SJSA1 (cell line): ENCODE measurements around the gene KCNJ8. TPM values are rescaled to one million over a fixed set of nuclear protein-coding genes. Genes with fewer than 3 reads are reported as not detected.
"Not testable (repeated sequence)": the region's sequence is repeated elsewhere in the genome, so short reads cannot be mapped to it uniquely, and the experiment has no call there.

Experiments
- DNase-seq, 2 experiments: peaks; one replicate each; pipeline ENCODE4 v3.0.0-alpha.2; 2015 to 2020; ENCODE audit warnings: low spot score in 2 of 2, low read depth in 1 of 2
- H3K27ac ChIP-seq: fragments of 250-450 bp; sonication (Bioruptor Pico); 2 replicates; pipeline ENCODE4 v1.5.1; 2020; ENCODE audit warnings: mild to moderate bottlenecking, moderate library complexity
- H3K27me3 ChIP-seq: fragments of 250-450 bp; sonication (Bioruptor Pico); replicated peaks from 2 replicates; pipeline ENCODE4 v1.5.1; 2020; ENCODE audit warnings: mild to moderate bottlenecking, moderate library complexity
- H3K36me3 ChIP-seq: fragments of 250-450 bp; sonication (Bioruptor Pico); 2 replicates; pipeline ENCODE4 v1.5.1; 2020; ENCODE audit warnings: mild to moderate bottlenecking
- H3K4me1 ChIP-seq: fragments of 250-450 bp; sonication (Bioruptor Pico); replicated peaks from 2 replicates; pipeline ENCODE4 v1.6.1; 2021; ENCODE audit warnings: mild to moderate bottlenecking
- H3K4me3 ChIP-seq: fragments of 250-450 bp; sonication (Bioruptor Pico); 2 replicates; pipeline ENCODE4 v1.5.1; 2020; ENCODE audit warnings: mild to moderate bottlenecking
- H3K9me3 ChIP-seq: fragments of 250-450 bp; sonication (Bioruptor Pico); replicated peaks from 2 replicates; pipeline ENCODE4 v1.5.1; 2020; ENCODE audit warnings: mild to moderate bottlenecking
- total RNA-seq: library from RNA; depleted of rRNA; stranded (reverse); fragments of >200 nt; shearing (Covaris generic); gene quantifications from 2 replicates; pipeline ENCODE4 v1.2.3, GENCODE V29; 2014; rRNA removed

The KCNJ8 gene
- not detected in 2 replicates for total RNA-seq

GRCh38 chr12:21774358-21775132, at the start of gene KCNJ8:
KCNJ8 (minus strand) TSS chr12:21774706; CDS start chr12:21773616, 1,090 bp downstream.
- Histone ChIP-seq H3K27ac (no peak within 1 kb of the TSS), H3K36me3 (no peaks in the 10 kb centered on the region), H3K9me3 (no peaks in the 10 kb centered on the region), H3K27me3 (no peaks in the 10 kb centered on the region; the same call in 1 of the 2 replicates), H3K4me1 (no peaks in the 10 kb centered on the region), H3K4me3 (no peak within 1 kb of the TSS)
- no peak for DNase-seq

DNA sequence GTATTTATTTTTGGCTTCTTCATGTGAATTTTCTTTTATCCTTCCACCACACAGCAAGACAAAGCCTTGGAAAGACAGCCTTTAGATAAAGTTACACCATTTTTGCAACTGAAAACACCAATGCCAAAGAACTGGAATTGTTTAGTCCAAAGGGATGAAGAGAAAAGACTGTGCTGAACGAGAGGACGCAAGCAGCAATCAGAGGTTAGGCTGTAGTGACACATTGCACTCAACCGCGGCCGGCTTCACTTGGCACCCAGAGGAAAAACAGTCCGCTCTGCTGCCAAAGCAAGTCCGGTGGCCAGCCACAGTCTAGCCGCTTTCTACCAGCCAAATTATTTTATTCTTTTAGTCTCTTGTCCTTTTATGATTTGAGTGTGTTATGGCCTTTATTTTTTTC, 49.1 kb upstream of the KCNJ8 start:
- Histone ChIP-seq H3K27me3 (no peaks in the 10 kb centered on the region), H3K4me3 (no peak overlapping the region), H3K36me3 (no peaks in the 10 kb centered on the region), H3K9me3 (no peaks in the 10 kb centered on the region), H3K27ac (no peak overlapping the region), H3K4me1 (peaks cover 4% of the 10 kb centered on the region)
- DNase-seq = no peak

GRCh38 chr12:21819678-21820077, 45.2 kb upstream of the KCNJ8 start:
- H3K27ac ChIP-seq = 0 out of 2 replicates have a peak overlapping the region, but pooled peaks have one; percentile 24
- no peak for DNase-seq
- H3K36me3 ChIP-seq = no peaks in the 10 kb centered on the region
- peaks cover 4% of the 10 kb centered on the region for H3K4me1 ChIP-seq
- no peaks in the 10 kb centered on the region for H3K9me3 ChIP-seq
- H3K27me3 ChIP-seq = no peaks in the 10 kb centered on the region
- H3K4me3 ChIP-seq = no peak overlapping the region

GRCh38 chr12:21819236-21819635, 44.7 kb upstream of the KCNJ8 start:
- H3K27me3 ChIP-seq = no peaks in the 10 kb centered on the region
- DNase-seq = peak in 1 of 2 experiments; percentile 9
- no peaks in the 10 kb centered on the region for H3K36me3 ChIP-seq
- no peak overlapping the region for H3K4me3 ChIP-seq
- peak overlapping the region; percentile 24; the same call in 1 of the 2 replicates for H3K27ac ChIP-seq
- H3K4me1 ChIP-seq = peaks cover 4% of the 10 kb centered on the region
- H3K9me3 ChIP-seq = no peaks in the 10 kb centered on the region

DNA sequence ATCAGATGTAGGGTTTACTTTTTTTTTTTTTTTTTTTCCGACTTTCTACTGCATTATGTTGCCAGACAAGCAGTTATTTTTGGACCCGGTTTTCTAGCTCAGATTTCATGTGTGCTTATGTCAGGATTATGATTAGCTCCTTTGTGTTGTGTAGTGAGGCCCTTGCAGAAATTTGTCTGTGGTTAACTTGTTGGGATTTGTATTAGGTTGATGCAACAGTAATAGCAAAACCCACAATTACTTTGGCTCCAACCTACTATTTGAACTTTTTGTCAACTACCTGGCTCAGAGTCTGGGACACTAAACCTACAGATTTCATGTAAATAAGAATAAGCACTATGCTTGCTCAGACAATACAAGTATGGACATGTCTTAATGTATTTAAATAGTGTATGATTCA, 44.1 kb upstream of the KCNJ8 start:
- Histone ChIP-seq H3K9me3 (no peaks in the 10 kb centered on the region), H3K27ac (peak overlapping the region; percentile 20; the same call in 1 of the 2 replicates), H3K4me1 (peaks cover 4% of the 10 kb centered on the region), H3K27me3 (no peaks in the 10 kb centered on the region), H3K36me3 (no peaks in the 10 kb centered on the region), H3K4me3 (no peak overlapping the region)
- no peak for DNase-seq

DNA sequence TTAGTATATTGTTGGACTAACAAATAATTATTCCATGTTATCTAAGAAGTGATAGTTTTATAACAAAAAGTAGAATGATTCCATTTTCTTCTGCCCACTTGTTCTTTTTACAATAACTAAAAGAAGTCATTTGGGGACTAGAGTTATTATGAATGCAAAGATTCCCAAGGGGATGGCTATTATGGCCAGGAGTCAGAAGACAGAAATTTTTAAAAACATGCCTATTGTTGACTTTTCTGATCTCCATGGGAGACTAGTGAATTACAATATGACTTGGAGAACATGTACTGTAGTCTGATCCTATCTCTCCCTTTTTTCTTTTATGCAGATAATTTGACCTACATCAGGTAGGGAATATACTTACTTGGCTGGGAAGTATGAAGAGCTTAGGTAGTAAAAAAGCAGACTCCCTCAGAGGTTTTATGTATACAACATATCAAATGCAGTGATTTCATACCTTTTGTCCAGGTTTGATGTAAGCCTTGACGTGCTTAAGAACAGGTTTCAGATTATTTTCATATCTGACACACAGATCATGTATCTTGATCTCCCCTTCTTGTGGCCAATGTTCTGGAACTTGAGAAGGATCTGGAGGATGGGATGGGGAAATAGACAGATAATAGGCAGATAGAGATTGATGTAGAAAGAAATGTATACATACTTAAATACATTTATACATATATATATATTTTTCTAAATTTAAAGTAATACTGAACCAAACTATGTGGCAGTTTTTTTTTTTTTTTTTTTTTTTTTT, 41.0 kb upstream of the KCNJ8 start:
- Histone ChIP-seq H3K36me3 (no peaks in the 10 kb centered on the region), H3K27ac (no peak overlapping the region), H3K27me3 (no peaks in the 10 kb centered on the region), H3K9me3 (no peaks in the 10 kb centered on the region), H3K4me1 (peaks cover 4% of the 10 kb centered on the region), H3K4me3 (no peak overlapping the region)
- DNase-seq = no peak

- Histone ChIP-seq H3K4me3 (no peak overlapping the region), H3K27me3 (no peaks in the 10 kb centered on the region), H3K9me3 (no peaks in the 10 kb centered on the region), H3K27ac (no peak overlapping the region), H3K36me3 (no peaks in the 10 kb centered on the region), H3K4me1 (peaks cover 4% of the 10 kb centered on the region)
- DNase-seq = no peak
Measured at GRCh38 chr12:21814814-21815213, 40.3 kb upstream of the KCNJ8 start.

DNA sequence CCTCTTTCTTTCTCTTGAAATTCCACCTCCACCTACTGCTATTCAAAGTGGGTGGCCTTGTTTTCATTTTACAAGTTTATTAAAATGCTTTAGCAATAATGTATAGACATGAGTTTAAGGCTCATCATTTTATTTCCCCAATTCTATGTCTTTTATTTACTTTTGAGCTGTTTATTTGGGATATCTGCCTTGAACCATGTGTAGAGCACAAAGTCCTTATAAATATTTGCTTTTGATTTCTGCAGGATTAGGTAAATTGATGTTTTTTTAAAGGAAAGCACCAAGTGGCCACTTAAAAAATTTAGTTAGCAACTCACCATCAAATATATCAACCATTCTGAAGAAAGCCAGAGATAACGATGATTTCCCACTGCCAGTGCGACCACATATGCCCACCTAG, 39.8 kb upstream of the KCNJ8 start:
- H3K4me3 ChIP-seq = no peak overlapping the region
- no peaks in the 10 kb centered on the region for H3K27me3 ChIP-seq
- DNase-seq = no peak
- H3K27ac ChIP-seq = no peak overlapping the region
- H3K36me3 ChIP-seq = no peaks in the 10 kb centered on the region
- H3K4me1 ChIP-seq = peaks cover 2% of the 10 kb centered on the region
- no peaks in the 10 kb centered on the region for H3K9me3 ChIP-seq

DNA sequence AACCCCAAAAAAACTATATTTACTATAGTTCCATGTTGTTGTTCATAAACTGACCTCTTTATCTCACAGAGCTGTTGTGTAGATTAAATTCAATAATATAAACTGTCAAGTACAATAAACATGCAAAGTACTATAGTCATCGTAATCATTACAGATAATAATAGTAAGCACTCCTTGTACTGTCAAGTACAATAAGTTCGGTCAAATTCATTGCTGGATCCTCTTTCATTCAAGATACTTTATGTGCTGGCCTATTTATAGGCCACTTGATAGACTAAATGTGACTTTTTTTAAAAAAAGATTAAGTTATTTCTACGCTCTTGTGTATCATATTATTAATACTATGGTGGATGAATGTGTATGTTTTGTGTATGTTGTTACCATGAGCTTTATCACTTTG, 39.2 kb upstream of the KCNJ8 start:
- no peak for DNase-seq
- Histone ChIP-seq H3K27ac (no peak overlapping the region), H3K4me1 (no peaks in the 10 kb centered on the region; the same call in 1 of the 2 replicates), H3K36me3 (no peaks in the 10 kb centered on the region), H3K4me3 (no peak overlapping the region), H3K27me3 (no peaks in the 10 kb centered on the region), H3K9me3 (no peaks in the 10 kb centered on the region)

DNA sequence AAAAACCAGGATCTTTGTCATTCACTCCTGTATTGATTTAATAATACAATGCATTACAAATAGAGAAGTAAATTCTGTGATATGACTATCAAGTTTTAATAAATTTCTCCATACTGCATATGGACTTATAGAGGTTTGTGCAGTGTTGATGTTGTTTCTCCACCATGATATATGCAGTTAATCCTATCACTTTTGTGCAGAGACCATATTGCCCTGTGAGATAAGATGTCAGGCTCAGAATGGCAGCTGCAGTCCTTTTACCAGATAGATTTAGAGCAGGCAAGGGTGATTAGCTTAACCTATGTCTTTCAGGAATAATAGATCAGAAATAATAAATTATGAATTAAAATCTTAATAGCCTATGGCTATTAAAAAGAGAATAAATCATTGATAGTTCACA, 38.6 kb upstream of the KCNJ8 start:
- no peak for DNase-seq
- Histone ChIP-seq H3K4me3 (no peak overlapping the region), H3K36me3 (no peaks in the 10 kb centered on the region), H3K4me1 (no peaks in the 10 kb centered on the region), H3K9me3 (no peaks in the 10 kb centered on the region), H3K27me3 (no peaks in the 10 kb centered on the region), H3K27ac (no peak overlapping the region)

- DNase-seq = not testable (repeated sequence)
Measured at GRCh38 chr12:21812340-21812739, 37.8 kb upstream of the KCNJ8 start.

GRCh38 chr12:21809100-21809499, 34.6 kb upstream of the KCNJ8 start:
- DNase-seq = no peak
- Histone ChIP-seq H3K9me3 (no peaks in the 10 kb centered on the region), H3K36me3 (no peaks in the 10 kb centered on the region), H3K4me3 (no peak overlapping the region), H3K4me1 (no peaks in the 10 kb centered on the region), H3K27me3 (no peaks in the 10 kb centered on the region), H3K27ac (no peak overlapping the region)

More at GRCh38 chr12:21812340-21812739, 37.8 kb upstream of the KCNJ8 start:
- H3K27me3 ChIP-seq, H3K4me1 ChIP-seq, H3K36me3 ChIP-seq, H3K9me3 ChIP-seq, H3K27ac ChIP-seq, H3K4me3 ChIP-seq: not testable (repeated sequence)

GRCh38 chr12:21806255-21806654, 31.7 kb upstream of the KCNJ8 start:
- H3K9me3 ChIP-seq = no peaks in the 10 kb centered on the region
- no peak overlapping the region for H3K4me3 ChIP-seq
- no peak for DNase-seq
- H3K27me3 ChIP-seq = no peaks in the 10 kb centered on the region
- no peaks in the 10 kb centered on the region for H3K36me3 ChIP-seq
- H3K4me1 ChIP-seq = no peaks in the 10 kb centered on the region
- no peak overlapping the region for H3K27ac ChIP-seq
